Measurements from ENCODE around the gene TUBB2B. TPM values are rescaled to one million over a fixed set of nuclear protein-coding genes. Genes with fewer than 3 reads are reported as not detected.
A peak's percentile ranks its signal among the peaks of the same experiment; 100 is the strongest.

TUBB2B gene
- total and polyA plus RNA-seq, 9 of the 15 experiments (the other 6 are each of a cell fraction or from before 2014, with no cell fraction given), result 0.11 to 9.7 (median 4.6) TPM

DNA sequence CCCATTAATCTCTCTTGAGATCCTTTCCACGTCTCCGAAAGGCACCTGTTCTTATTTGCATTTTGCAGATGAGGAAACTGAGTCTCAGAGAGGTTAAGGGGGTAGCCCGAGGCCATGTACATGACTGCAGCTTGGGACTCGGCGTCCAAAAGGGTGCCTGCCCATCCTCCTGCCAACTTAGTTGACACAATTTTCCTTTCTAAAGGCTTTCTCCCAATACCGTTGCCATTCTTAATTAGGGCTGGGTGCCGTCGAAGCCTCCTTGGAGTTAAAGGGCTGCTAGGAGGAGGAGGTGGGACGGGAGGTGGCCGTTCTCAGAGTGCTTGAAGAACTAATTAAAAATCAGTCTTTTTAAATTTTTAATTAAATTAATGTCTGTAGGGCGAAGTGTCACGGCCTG, 30.7 kb upstream of the TUBB2B start:
- Histone ChIP-seq H3K27ac (ENCODE audit: extremely low read depth, low read depth, low read length) (peak overlapping the region; percentile 38; the same call in 1 of the 3 replicates), H3K4me2 (ENCODE audit: insufficient read depth, low read length) (peak overlapping the region; percentile 73), H3K9ac (ENCODE audit: insufficient read depth in 1 of 2, low read depth in 2 of 2, low read length in 2 of 2) (peak overlapping the region; percentile 37 to 90), H3K36me3 (ENCODE audit: control insufficient read depth, insufficient read depth, low read length) (peaks cover 28% of the 10 kb centered on the region), H3K9me3 (replicated peaks; ENCODE audit: control insufficient read depth, insufficient read depth, low read depth, low read length) (no peaks in the 10 kb centered on the region), H4K20me1 (replicated peaks; ENCODE audit: control insufficient read depth, insufficient read depth, low read length) (peaks cover 19% of the 10 kb centered on the region), H3K4me1 (replicated peaks in 1 of 2; ENCODE audit: control insufficient read depth in 2 of 2, insufficient read depth in 2 of 2, low read length in 2 of 2) (peaks cover 35 to 42% of the 10 kb centered on the region in 2 experiments), H3K9me1 (ENCODE audit: control insufficient read depth, insufficient read depth, low read length) (peaks cover 8% of the 10 kb centered on the region), H2AFZ (ENCODE audit: low read depth, low read length) (peak overlapping the region; percentile 88), H3K4me3 (peak overlapping the region; percentile 94), H3K27me3 (ENCODE audit: control insufficient read depth in 2 of 2, insufficient read depth in 2 of 2, low read length in 2 of 2) (no peaks in the 10 kb centered on the region), H3K79me2 (ENCODE audit: control insufficient read depth, insufficient read depth, low read length) (peaks cover 45% of the 10 kb centered on the region)
- DNase-seq (ENCODE audit: extremely low read depth in 1 of 4, low spot score in 3 of 4) (no peak), FAIRE-seq (no peak), ATAC-seq (no peak)
- BruUV-seq (replicated peaks), result no TSS peak
- TF ChIP-seq ZNF165 (CRISPR knock-in tag; IDR thresholded peaks at IDR 0.05; ENCODE audit: borderline replicate concordance) (no peak), CTBP1 (IDR thresholded peaks at IDR 0.05; ENCODE audit: borderline replicate concordance) (no peak), NR1H2 (CRISPR knock-in tag; IDR thresholded peaks at IDR 0.05) (no peak), SREBF1 (IDR thresholded peaks at IDR 0.05; ENCODE audit: borderline replicate concordance, low read depth, low read length) (no peak), CEBPB (tag; IDR thresholded peaks at IDR 0.05) (no peak), POLR2AphosphoS5 (IDR thresholded peaks at IDR 0.05; ENCODE audit: control insufficient read depth, insufficient read depth, low read depth, low read length) (no peak), NR2C2 (CRISPR knock-in tag; IDR thresholded peaks at IDR 0.05) (no peak), NR2C2 (tag; IDR thresholded peaks at IDR 0.05) (0 out of 2 replicates have a peak, but pooled peaks have one; percentile 29), TAF1 (IDR thresholded peaks at IDR 0.05; ENCODE audit: control insufficient read depth, extremely low read depth, insufficient read depth, low read length, severe bottlenecking) (no peak), POLR2G (IDR thresholded peaks at IDR 0.05; ENCODE audit: low read depth, low read length) (no peak)
- TF ChIP-seq, protein P1, sequence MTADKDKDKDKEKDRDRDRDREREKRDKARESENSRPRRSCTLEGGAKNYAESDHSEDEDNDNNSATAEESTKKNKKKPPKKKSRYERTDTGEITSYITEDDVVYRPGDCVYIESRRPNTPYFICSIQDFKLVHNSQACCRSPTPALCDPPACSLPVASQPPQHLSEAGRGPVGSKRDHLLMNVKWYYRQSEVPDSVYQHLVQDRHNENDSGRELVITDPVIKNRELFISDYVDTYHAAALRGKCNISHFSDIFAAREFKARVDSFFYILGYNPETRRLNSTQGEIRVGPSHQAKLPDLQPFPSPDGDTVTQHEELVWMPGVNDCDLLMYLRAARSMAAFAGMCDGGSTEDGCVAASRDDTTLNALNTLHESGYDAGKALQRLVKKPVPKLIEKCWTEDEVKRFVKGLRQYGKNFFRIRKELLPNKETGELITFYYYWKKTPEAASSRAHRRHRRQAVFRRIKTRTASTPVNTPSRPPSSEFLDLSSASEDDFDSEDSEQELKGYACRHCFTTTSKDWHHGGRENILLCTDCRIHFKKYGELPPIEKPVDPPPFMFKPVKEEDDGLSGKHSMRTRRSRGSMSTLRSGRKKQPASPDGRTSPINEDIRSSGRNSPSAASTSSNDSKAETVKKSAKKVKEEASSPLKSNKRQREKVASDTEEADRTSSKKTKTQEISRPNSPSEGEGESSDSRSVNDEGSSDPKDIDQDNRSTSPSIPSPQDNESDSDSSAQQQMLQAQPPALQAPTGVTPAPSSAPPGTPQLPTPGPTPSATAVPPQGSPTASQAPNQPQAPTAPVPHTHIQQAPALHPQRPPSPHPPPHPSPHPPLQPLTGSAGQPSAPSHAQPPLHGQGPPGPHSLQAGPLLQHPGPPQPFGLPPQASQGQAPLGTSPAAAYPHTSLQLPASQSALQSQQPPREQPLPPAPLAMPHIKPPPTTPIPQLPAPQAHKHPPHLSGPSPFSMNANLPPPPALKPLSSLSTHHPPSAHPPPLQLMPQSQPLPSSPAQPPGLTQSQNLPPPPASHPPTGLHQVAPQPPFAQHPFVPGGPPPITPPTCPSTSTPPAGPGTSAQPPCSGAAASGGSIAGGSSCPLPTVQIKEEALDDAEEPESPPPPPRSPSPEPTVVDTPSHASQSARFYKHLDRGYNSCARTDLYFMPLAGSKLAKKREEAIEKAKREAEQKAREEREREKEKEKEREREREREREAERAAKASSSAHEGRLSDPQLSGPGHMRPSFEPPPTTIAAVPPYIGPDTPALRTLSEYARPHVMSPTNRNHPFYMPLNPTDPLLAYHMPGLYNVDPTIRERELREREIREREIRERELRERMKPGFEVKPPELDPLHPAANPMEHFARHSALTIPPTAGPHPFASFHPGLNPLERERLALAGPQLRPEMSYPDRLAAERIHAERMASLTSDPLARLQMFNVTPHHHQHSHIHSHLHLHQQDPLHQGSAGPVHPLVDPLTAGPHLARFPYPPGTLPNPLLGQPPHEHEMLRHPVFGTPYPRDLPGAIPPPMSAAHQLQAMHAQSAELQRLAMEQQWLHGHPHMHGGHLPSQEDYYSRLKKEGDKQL (CRISPR knock-in tag; IDR thresholded peaks at IDR 0.05; ENCODE audit: borderline replicate concordance), result no peak
- TF ChIP-seq, protein P2, sequence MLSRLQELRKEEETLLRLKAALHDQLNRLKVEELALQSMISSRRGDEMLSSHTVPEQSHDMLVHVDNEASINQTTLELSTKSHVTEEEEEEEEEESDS (CRISPR knock-in tag; IDR thresholded peaks at IDR 0.05), result peak; percentile 29; the same call in 1 of the 2 replicates
- in situ Hi-C loops (cut with MboI) (loop anchor here (10.0 kb wide), 1 partner anchor 263 kb away; the partner anchor contains the start of gene NQO2), intact Hi-C loops (cut with micrococcal nuclease) (loop anchor here (2.0 to 10.0 kb wide), 2 partner anchors 131 to 263 kb away; partner anchors contain the start of gene NQO2)
- ChIA-PET POLR2A (interaction anchor here (0.5 to 1.0 kb wide), 2 partner anchors 49 to 1049 kb away, joined by 3 read pairs; no protein-coding TSS in a partner anchor), CTCF (ENCODE audit: low intra/inter-chr PET ratio) (interaction anchor here (0.6 to 1.4 kb wide), 3 partner anchors 132 to 252 kb away, joined by 4 to 5 read pairs (median 4); no protein-coding TSS in a partner anchor)
- WGBS (ENCODE audit: insufficient coverage, low coverage, missing lambda C conversion rate), result 44% methylated on average over 12 of the region's 12 CpGs
